Keratinocyte (primary cell): Measurements from ENCODE around the gene KMT2C. TPM values are rescaled to one million over a fixed set of nuclear protein-coding genes. Genes with fewer than 3 reads are reported as not detected.

Experiments used
- DNase-seq: peaks from one replicate; pipeline ENCODE4 v3.0.0-alpha.2; 2011; ENCODE audit warnings: low read depth, missing footprints, low spot score
- FAIRE-seq: peaks from 2 replicates; lab custom pipeline; 2011; peaks lifted over from hg19 to GRCh38; lab: Jason Lieb, UNC
- H2AFZ ChIP-seq: 2 replicates; pipeline ENCODE4 v1.6.0; 2012; ENCODE audit warnings: low read length, control low read depth, inconsistent platforms; ENCODE audit not compliant: control insufficient read depth
- H3K27ac ChIP-seq: 2 replicates; pipeline ENCODE4 v1.5.1; 2011; ENCODE audit warnings: low read length; ENCODE audit not compliant: control insufficient read depth, insufficient read depth
- H3K27me3 ChIP-seq: 3 replicates; pipeline ENCODE4 v1.6.0; 2011; ENCODE audit warnings: low read length; ENCODE audit not compliant: control insufficient read depth, insufficient read depth; ENCODE audit errors: extremely low read depth
- H3K36me3 ChIP-seq, 2 experiments: 2 replicates in 1 of 2; 3 replicates in 1 of 2; pipeline ENCODE4 v1.5.1; 2011; ENCODE audit warnings: low read length in 2 of 2, mild to moderate bottlenecking in 1 of 2; ENCODE audit not compliant: control insufficient read depth in 2 of 2, insufficient read depth in 2 of 2; ENCODE audit errors: extremely low read depth in 1 of 2
- H3K4me1 ChIP-seq: 3 replicates; pipeline ENCODE4 v1.5.1; 2011; ENCODE audit warnings: low read length; ENCODE audit not compliant: control insufficient read depth, insufficient read depth; ENCODE audit errors: extremely low read depth
- H3K4me2 ChIP-seq: 3 replicates; pipeline ENCODE4 v1.6.0; 2011; ENCODE audit warnings: low read depth, low read length; ENCODE audit not compliant: control insufficient read depth, insufficient read depth; ENCODE audit errors: extremely low read depth
- H3K4me3 ChIP-seq, 3 experiments: fragments of 200-600 bp in 1 of 3; sonication (generic) in 1 of 3; 2 replicates in 2 of 3; 3 replicates in 1 of 3; pipeline ENCODE4 v1.5.1; 2011 to 2016; ENCODE audit warnings: low read length in 3 of 3, mild to moderate bottlenecking in 3 of 3, control low read depth in 2 of 3, inconsistent platforms in 1 of 3, low read depth in 1 of 3, mixed read lengths in 1 of 3, mixed run types in 1 of 3, moderate library complexity in 1 of 3; ENCODE audit not compliant: control insufficient read depth in 2 of 3, insufficient read depth in 2 of 3; ENCODE audit errors: extremely low read depth in 1 of 3
- H3K79me2 ChIP-seq: 2 replicates; pipeline ENCODE4 v1.6.0; 2012; ENCODE audit warnings: low read length; ENCODE audit not compliant: control insufficient read depth, insufficient read depth
- H3K9ac ChIP-seq: 3 replicates; pipeline ENCODE4 v1.6.0; 2011; ENCODE audit warnings: low read length; ENCODE audit not compliant: control insufficient read depth, insufficient read depth; ENCODE audit errors: extremely low read depth
- H3K9me1 ChIP-seq: 3 replicates; pipeline ENCODE4 v1.6.0; 2011; ENCODE audit warnings: low read length; ENCODE audit not compliant: control insufficient read depth, insufficient read depth; ENCODE audit errors: extremely low read depth
- H3K9me3 ChIP-seq: 2 replicates; pipeline ENCODE4 v1.5.1; 2012; ENCODE audit warnings: low read depth, low read length; ENCODE audit not compliant: control insufficient read depth
- H4K20me1 ChIP-seq: 3 replicates; pipeline ENCODE4 v1.6.0; 2011; ENCODE audit warnings: low read length; ENCODE audit not compliant: control insufficient read depth, insufficient read depth; ENCODE audit errors: extremely low read depth
- CTCF ChIP-seq, 3 experiments: IDR thresholded peaks in 1 of 3; conservative IDR thresholded peaks in 1 of 3; optimal IDR thresholded peaks in 1 of 3; 2 replicates in 2 of 3; 3 replicates in 1 of 3; pipeline versions ENCODE3 to v1.5.1; 2011; ENCODE audit warnings: low read length in 3 of 3, mild to moderate bottlenecking in 3 of 3, moderate library complexity in 2 of 3, control low read depth in 1 of 3, inconsistent platforms in 1 of 3; ENCODE audit not compliant: insufficient read depth in 2 of 3; ENCODE audit errors: extremely low read depth in 1 of 3
- EZH2 ChIP-seq: IDR thresholded peaks from one replicate; pipeline ENCODE4 v1.6.1; 2012; ENCODE audit warnings: inconsistent platforms, mild to moderate bottlenecking, low read length, moderate library complexity
- dilution Hi-C: fragments of 300-500 bp; cut with MboI; formaldehyde crosslinking; loops from one replicate; pipeline ENCODE4 v1.7.0; 2020; ENCODE audit warnings: low sequenced_read_pairs; ENCODE audit not compliant: extremely low pct_ligation_motif_present
- polyA plus RNA-seq, 5 experiments: library from polyadenylated mRNA; depleted of rRNA in 3 of 5; stranded (reverse) in 3 of 5; stranded (forward) in 1 of 5; unstranded in 1 of 5; fragments of >200 nt; gene quantifications; 1 replicate in 1 of 5; 2 replicates in 3 of 5; 3 replicates in 1 of 5; pipeline versions ENCODE4 v1.2.1 to v1.2.3, GENCODE V29; 2011 to 2012; ENCODE audit warnings: missing spikeins in 2 of 5, low read depth in 1 of 5, low replicate concordance in 1 of 5

KMT2C gene
- polyA plus RNA-seq, 1 donor (not counting 4 experiments of a cell fraction or from before 2014, with no cell fraction given): 8.5 TPM

GRCh38 chr7:152144557-152145245, 291.1 kb downstream of the KMT2C start:
- Histone ChIP-seq H4K20me1 (no peaks in the 10 kb centered on the region), H3K36me3 (peaks cover 22% of the 10 kb centered on the region in 2 experiments), H3K9me1 (no peaks in the 10 kb centered on the region), H2AFZ (no peak overlapping the region), H3K4me2 (no peak overlapping the region), H3K9me3 (no peaks in the 10 kb centered on the region), H3K9ac (no peak overlapping the region), H3K79me2 (no peaks in the 10 kb centered on the region), H3K27me3 (no peaks in the 10 kb centered on the region), H3K4me1 (no peaks in the 10 kb centered on the region), H3K4me3 (no peak overlapping the region), H3K27ac (no peak overlapping the region)
- DNase-seq (no peak), FAIRE-seq (no peak)
- TF ChIP-seq CTCF (optimal IDR thresholded peaks at IDR 0.05 in 1 of 3, IDR thresholded peaks at IDR 0.05 in 1 of 3, conservative IDR thresholded peaks at IDR 0.05 in 1 of 3; ENCODE audit: extremely low read depth in 1 of 3, insufficient read depth in 2 of 3, low read length in 3 of 3) (no peak), EZH2 (no peak)
- dilution Hi-C loops: no loop called here

- Histone ChIP-seq H3K36me3 (peaks cover 21% of the 10 kb centered on the region in 2 experiments), H3K4me1 (no peaks in the 10 kb centered on the region), H3K79me2 (no peaks in the 10 kb centered on the region), H3K4me2 (no peak overlapping the region), H2AFZ (no peak overlapping the region), H3K4me3 (no peak overlapping the region), H4K20me1 (no peaks in the 10 kb centered on the region), H3K9me1 (no peaks in the 10 kb centered on the region), H3K27ac (no peak overlapping the region), H3K9me3 (no peaks in the 10 kb centered on the region), H3K9ac (no peak overlapping the region), H3K27me3 (no peaks in the 10 kb centered on the region)
- dilution Hi-C loops: no loop called here
- FAIRE-seq (no peak), DNase-seq (no peak)
- no peak for TF ChIP-seq EZH2
- no peak for TF ChIP-seq CTCF (optimal IDR thresholded peaks at IDR 0.05 in 1 of 3, IDR thresholded peaks at IDR 0.05 in 1 of 3, conservative IDR thresholded peaks at IDR 0.05 in 1 of 3; ENCODE audit: extremely low read depth in 1 of 3, insufficient read depth in 2 of 3, low read length in 3 of 3)
Observed at GRCh38 chr7:152142976-152143595, 292.7 kb downstream of the KMT2C start.
